Heart left ventricle (tissue), 16 donors: ENCODE measurements around the gene COL11A2. TPM values are rescaled to one million over a fixed set of nuclear protein-coding genes. Genes with fewer than 3 reads are reported as not detected.

Experiments used
- ATAC-seq, 4 donors: fragments of 200-7000 bp; cut with Tn5 transposase; one replicate each; pipeline ENCODE4 v1.9.1; 2020 to 2022; ENCODE audit warnings: moderate library complexity in 4 of 4, mild to moderate bottlenecking in 3 of 4, moderate number of reproducible peaks in 1 of 4
- DNase-seq, 5 donors: peaks; one replicate each; pipeline ENCODE4 v3.0.0-alpha.2; 2020
- H3K27ac ChIP-seq, 12 donors: fragments of 200-600 bp; sonication (generic) in 4 of 12; one replicate each; pipeline versions ENCODE4 v1.5.0 to v1.8.0; 2016 to 2022; ENCODE audit warnings: mild to moderate bottlenecking in 2 of 12
- H3K27me3 ChIP-seq, 9 donors: fragments of 200-600 bp; sonication (generic) in 2 of 9; one replicate each; pipeline versions ENCODE4 v1.5.1 to v1.8.0; 2016 to 2022; ENCODE audit warnings: mild to moderate bottlenecking in 3 of 9
- H3K36me3 ChIP-seq, 9 donors: fragments of 200-600 bp; sonication (generic) in 2 of 9; one replicate each; pipeline versions ENCODE4 v1.5.0 to v1.8.0; 2018 to 2022; ENCODE audit warnings: mild to moderate bottlenecking in 2 of 9
- H3K4me1 ChIP-seq, 12 donors: fragments of 200-600 bp; sonication (generic) in 4 of 12; one replicate each; pipeline versions ENCODE4 v1.5.0 to v1.8.0; 2016 to 2022; ENCODE audit warnings: mild to moderate bottlenecking in 3 of 12
- H3K4me3 ChIP-seq, 12 donors: fragments of 200-600 bp; sonication (generic) in 4 of 12; one replicate each; pipeline versions ENCODE4 v1.5.0 to v1.8.0; 2017 to 2022; ENCODE audit warnings: mild to moderate bottlenecking in 9 of 12, moderate library complexity in 4 of 12
- H3K9me3 ChIP-seq, 12 donors: fragments of 200-600 bp; sonication (generic) in 4 of 12; one replicate each; pipeline versions ENCODE4 v1.5.0 to v1.8.0; 2016 to 2022; ENCODE audit warnings: mild to moderate bottlenecking in 1 of 12
- CTCF ChIP-seq, 12 donors: fragments of 200-600 bp; sonication (generic) in 4 of 12; IDR thresholded peaks; one replicate each; pipeline versions ENCODE4 v1.5.0 to v1.8.0; 2018 to 2022; ENCODE audit warnings: antibody characterized with exemption in 12 of 12, mild to moderate bottlenecking in 5 of 12
- POLR2A ChIP-seq, 2 donors: fragments of 450-650 bp; IDR thresholded peaks; one replicate each; pipeline ENCODE4 v1.6.1; 2017; ENCODE audit warnings: antibody characterized with exemption in 2 of 2, mild to moderate bottlenecking in 2 of 2, moderate library complexity in 2 of 2
- WGBS, 4 donors: extraction: QIAGEN DNeasy Blood & Tissue Kit in 2 of 4; methylation state at CpG; one replicate each; pipeline versions ENCODE4 v1.1.5 to v1.1.7; 2013 to 2018; 5-methylcytosine and 5-hydroxymethylcytosine counted together
- intact Hi-C, 10 donors: fragments of 100-400 bp; cut with DNase I; formaldehyde crosslinking; loops; one replicate each; pipeline versions ENCODE4 v1.11.1 to v1.14.2; 2022
- polyA plus RNA-seq, 2 donors: library from polyadenylated mRNA; stranded (reverse); fragments of 200-250 nt; gene quantifications; one replicate each; pipeline ENCODE4 v1.2.3, GENCODE V29; 2013
- total RNA-seq, 9 donors: library from RNA; depleted of rRNA in 2 of 9; stranded (reverse); fragments of >200 nt in 2 of 9; fragmentation: NEBNext Ultra II Directional in 3 of 9; extraction: Animal tissue kit (Norgen Biotek cat#: 25700) in 3 of 9; gene quantifications; one replicate each; pipeline versions ENCODE4 v1.1.0 to v1.2.4, GENCODE V29; 2016 to 2023
- donor health status: ischemic (EF 13 %, LVEDD 7.1; RV severe dilation, severe dysfunction).
- donor health status: healthy with polysubstance abuse.
- donor health status: DM: no; HTN: yes; CAD: no.
- donor health status: DM: no; HTN: no; CAD: no.
- donor health status: ischemic (EF 25% LVEDD 6.9; RV normal size, moderate dysfunction).
- donor health status: ischemic (EF 25% LVEDD 5.7; RV mildly dilated, moderate dysfunction).
- donor health status: healthy.
- donor health status: DM: yes; HTN: yes; CAD: no.
- donor health status: ischemic (EF 35%, LVEDD 5.7; RV mildly dilated, moderate dysfunction).
- donor health status: nonischemic (EF 11% LVEDD 7.7; RV severe dilation, severe dysfunction).
- donor health status: DM: yes; HTN: yes; CAD: no.
- donor health status: PGD.
- donor health status: ischemic (EF 29% LVEDD 5.4; RV normal size, mild dysfunction).
- donor health status: nonischemic (EF 23%, LVEDD 6.1; RV moderate dilation, normal function).

Gene COL11A2
- total and polyA plus RNA-seq, 11 donors: 0.39 to 4.9 (median 0.93) TPM

- ATAC-seq (no peak), DNase-seq (no peak)
- H3K27me3 ChIP-seq: peaks cover 0 to 10% (median 0%) of the 10 kb centered on the region in 9 donors
- peaks cover 0 to 22% (median 15%) of the 10 kb centered on the region in 12 donors for H3K4me1 ChIP-seq
- H3K4me3 ChIP-seq: no peak overlapping the region
- H3K27ac ChIP-seq: no peak overlapping the region
- intact Hi-C loops: no loop called here
- WGBS, 4 donors: 88 to 100% (median 90%) methylated on average over 2 to 4 of the region's 4 CpGs
- peaks cover 0 to 8% (median 0%) of the 10 kb centered on the region in 9 donors for H3K36me3 ChIP-seq
- TF ChIP-seq CTCF (IDR thresholded peaks at IDR 0.05): no peak
- no peak for TF ChIP-seq POLR2A (IDR thresholded peaks at IDR 0.05)
- H3K9me3 ChIP-seq: no peaks in the 10 kb centered on the region
Measured at GRCh38 chr6:33216117-33216649, 23.9 kb upstream of the COL11A2 start.

- TF ChIP-seq CTCF (IDR thresholded peaks at IDR 0.05) (no peak), POLR2A (IDR thresholded peaks at IDR 0.05) (no peak)
- intact Hi-C loops: no loop called here
- peaks cover 0 to 5% (median 0%) of the 10 kb centered on the region in 9 donors for H3K27me3 ChIP-seq
- WGBS, 4 donors: 78 to 88% (median 82%) methylated on average over 8 to 9 of the region's 9 CpGs
- H3K4me3 ChIP-seq: no peak overlapping the region
- no peak for DNase-seq
- peaks cover 0 to 22% (median 15%) of the 10 kb centered on the region in 12 donors for H3K4me1 ChIP-seq
- ATAC-seq: no peak
- H3K9me3 ChIP-seq: no peaks in the 10 kb centered on the region
- peaks cover 0 to 14% (median 6%) of the 10 kb centered on the region in 9 donors for H3K36me3 ChIP-seq
- H3K27ac ChIP-seq: no peak overlapping the region
Measured at GRCh38 chr6:33215271-33216116, 23.2 kb upstream of the COL11A2 start.

GRCh38 chr6:33213989-33214335, 21.7 kb upstream of the COL11A2 start:
- DNase-seq: no peak
- ATAC-seq: peak in 2 of 4 donors; percentile 4 to 15

More at GRCh38 chr6:33213989-33214335, 21.7 kb upstream of the COL11A2 start:
- Histone ChIP-seq H3K9me3 (no peaks in the 10 kb centered on the region), H3K4me3 (peak overlapping the region; percentile 21 to 67 (median 56)), H3K27me3 (peaks cover 0 to 5% (median 0%) of the 10 kb centered on the region in 9 donors), H3K27ac (peak overlapping the region in 7 of 12 donors; percentile 5 to 66 (median 38)), H3K4me1 (peaks cover 0 to 26% (median 16%) of the 10 kb centered on the region in 12 donors), H3K36me3 (peaks cover 0 to 25% (median 17%) of the 10 kb centered on the region in 9 donors)
- no peak for TF ChIP-seq POLR2A (IDR thresholded peaks at IDR 0.05)
- no peak for TF ChIP-seq CTCF (IDR thresholded peaks at IDR 0.05)
- intact Hi-C loops: loop anchor here in 2 of 10 donors (5.0 kb wide), 1 partner anchor 33 kb away; no protein-coding TSS in a partner anchor
- 23 to 27% (median 24%) methylated on average over 9 of the region's 9 CpGs for WGBS, 4 donors
